HCT116 (cell line): ENCODE data around the gene MKRN1.

Experiments used
- CTCF ChIP-seq, 3 experiments: fragments of 200-600 bp in 1 of 3; sonication (generic) in 1 of 3; IDR thresholded peaks in 2 of 3; conservative IDR thresholded peaks in 1 of 3; 2 replicates each; pipeline ENCODE4 v1.5.1; 2012 to 2017; ENCODE audit warnings: low read depth in 2 of 3, low read length in 2 of 3, antibody characterized with exemption in 1 of 3, borderline replicate concordance in 1 of 3, control low read depth in 1 of 3, mild to moderate bottlenecking in 1 of 3, mixed read lengths in 1 of 3, mixed run types in 1 of 3, moderate library complexity in 1 of 3; ENCODE audit not compliant: insufficient read depth in 1 of 3
- ELF1 ChIP-seq: IDR thresholded peaks from 2 replicates; pipeline ENCODE4 v1.6.1; 2012; ENCODE audit warnings: low read depth, borderline replicate concordance
- EZH2 ChIP-seq: fragments of 200-600 bp; sonication (generic); IDR thresholded peaks from 2 replicates; pipeline ENCODE4 v1.6.1; 2017; ENCODE audit warnings: antibody characterized with exemption, mixed run types
- EZH2phosphoT487 ChIP-seq: fragments of 200-600 bp; IDR thresholded peaks from 2 replicates; pipeline ENCODE4 v1.6.1; 2018; ENCODE audit warnings: antibody characterized with exemption, borderline replicate concordance
- JUND ChIP-seq: IDR thresholded peaks from 2 replicates; pipeline ENCODE4 v1.6.1; 2012
- POLR2A ChIP-seq: IDR thresholded peaks from 2 replicates; pipeline ENCODE4 v1.7.0; 2011; ENCODE audit warnings: borderline replicate concordance; ENCODE audit not compliant: insufficient read depth, insufficient read length; ENCODE audit errors: extremely low read depth
- POLR2AphosphoS5 ChIP-seq: IDR thresholded peaks from 2 replicates; pipeline ENCODE4 v1.6.1; 2011; ENCODE audit warnings: mild to moderate bottlenecking, low read depth, low read length, moderate library complexity
- REST ChIP-seq: IDR thresholded peaks from 2 replicates; pipeline ENCODE4 v1.6.1; 2012; ENCODE audit warnings: low read depth
- SIN3A ChIP-seq: IDR thresholded peaks from 2 replicates; pipeline ENCODE4 v1.6.1; 2012; ENCODE audit warnings: low read depth
- SRF ChIP-seq: IDR thresholded peaks from 2 replicates; pipeline ENCODE4 v1.6.1; 2012; ENCODE audit warnings: low read depth
- TCF7L2 ChIP-seq: IDR thresholded peaks from 2 replicates; pipeline ENCODE4 v1.7.0; 2011; ENCODE audit warnings: borderline replicate concordance, inconsistent platforms; ENCODE audit not compliant: insufficient read depth, insufficient read length; ENCODE audit errors: extremely low read depth
- ZNF274 ChIP-seq: fragments of 200-500 bp; sonication (Bioruptor generic); IDR thresholded peaks from 2 replicates; pipeline ENCODE4 v1.6.1; 2014; ENCODE audit warnings: mild to moderate bottlenecking, low read depth, low read length, inconsistent platforms
- TF ChIP-seq, protein P1 (sequence below): IDR thresholded peaks from 2 replicates; pipeline ENCODE4 v1.6.1; 2012

DNA sequence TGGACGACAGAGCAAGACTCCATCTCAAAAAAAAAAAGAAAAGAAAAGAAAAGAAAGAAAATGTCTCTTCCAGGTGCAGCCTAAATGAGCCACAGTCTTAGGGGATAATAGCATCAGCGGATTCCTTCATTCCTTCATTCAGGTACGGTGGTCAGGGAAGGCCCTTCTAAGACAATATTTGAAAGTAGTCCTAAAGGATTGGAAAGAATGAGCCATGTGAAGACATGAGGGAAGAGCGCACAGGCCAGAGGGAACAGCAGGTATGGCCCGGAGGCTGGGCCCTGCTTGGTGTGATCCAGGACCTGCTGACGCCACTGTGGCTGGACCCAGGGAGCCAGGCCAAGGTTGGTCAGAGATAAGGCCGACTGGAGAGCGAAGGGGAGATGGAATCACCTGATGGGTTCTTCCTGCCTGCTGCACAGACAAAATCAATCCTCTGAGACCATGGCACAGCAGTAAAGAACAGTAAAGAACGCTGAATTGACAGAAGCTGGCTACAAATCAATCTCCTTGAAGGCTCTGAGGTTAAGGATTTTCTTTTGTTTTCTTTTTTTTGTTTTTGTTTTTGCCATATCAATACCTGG, 16.3 kb upstream of the MKRN1 start:
- TF ChIP-seq POLR2AphosphoS5 (no peak), SRF (no peak), CTCF (IDR thresholded peaks at IDR 0.05 in 2 of 3, conservative IDR thresholded peaks at IDR 0.05 in 1 of 3; ENCODE audit: borderline replicate concordance in 1 of 3, insufficient read depth in 1 of 3, low read depth in 2 of 3, low read length in 2 of 3) (no peak), ZNF274 (no peak), EZH2 (no peak), POLR2A (no peak), TCF7L2 (no peak), ELF1 (no peak), REST (no peak), SIN3A (no peak), EZH2phosphoT487 (no peak), JUND (no peak)
- TF ChIP-seq, protein P1, sequence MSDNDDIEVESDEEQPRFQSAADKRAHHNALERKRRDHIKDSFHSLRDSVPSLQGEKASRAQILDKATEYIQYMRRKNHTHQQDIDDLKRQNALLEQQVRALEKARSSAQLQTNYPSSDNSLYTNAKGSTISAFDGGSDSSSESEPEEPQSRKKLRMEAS = no peak
